ENCODE results near the gene GALNT9. TPM values are rescaled to one million over a fixed set of nuclear protein-coding genes. Genes with fewer than 3 reads are reported as not detected.

GALNT9 gene
- polyA plus RNA-seq, 1 of the 3 experiments (the other 2 are of a cell fraction) = not detected

GRCh38 chr12:132161796-132162507 lies 167.4 kb downstream of the GALNT9 start:
- Histone ChIP-seq H3K4me1 (ENCODE audit: control insufficient read depth in 1 of 2, insufficient read depth in 2 of 2, low read depth in 1 of 2, low read length in 1 of 2) (peaks cover 0 to 2% of the 10 kb centered on the region in 2 experiments; a peak in 1 of 4 replicates), H3K9ac (no peak overlapping the region), H3F3A (replicated peaks; ENCODE audit: insufficient read depth) (peaks cover 11% of the 10 kb centered on the region), H3K4me3 (ENCODE audit: low read depth in 2 of 2, low read length in 1 of 2) (peak overlapping the region in 1 of 2 experiments; percentile 37; a peak in 1 of 4 replicates), H3K27me3 (ENCODE audit: insufficient read depth) (peaks cover 17% of the 10 kb centered on the region), H2AFZ (ENCODE audit: low read depth) (no peak overlapping the region), H3K36me3 (replicated peaks in 1 of 2; ENCODE audit: control insufficient read depth in 1 of 2, insufficient read depth in 2 of 2, low read length in 1 of 2) (no peaks in the 10 kb centered on the region), H3K79me2 (ENCODE audit: insufficient read depth) (no peaks in the 10 kb centered on the region), H3K27ac (ENCODE audit: low read depth in 2 of 2, low read length in 1 of 2) (no peak overlapping the region), H3K4me2 (peak overlapping the region; percentile 78; the same call in 1 of the 2 replicates), H4K20me1 (ENCODE audit: insufficient read depth) (no peaks in the 10 kb centered on the region), H3K9me2 (no peaks in the 10 kb centered on the region), H3K9me3 (no peaks in the 10 kb centered on the region)
- POLR2A ChIA-PET = no interaction called here
- 19% methylated on average over 16 of the region's 17 CpGs for WGBS (ENCODE audit: low lambda C conversion rate)
- CTCF ChIA-PET = interaction anchor here (0.8 to 5.3 kb wide), 5 partner anchors 8 to 258 kb away, joined by 3 to 33 read pairs (median 3); no protein-coding TSS in a partner anchor
- TF ChIP-seq RXRA (IDR thresholded peaks at IDR 0.05; ENCODE audit: borderline replicate concordance, low read depth) = no peak
- no peak for TF ChIP-seq MXI1 (IDR thresholded peaks at IDR 0.05; ENCODE audit: low read depth, low read length)
- TF ChIP-seq GABPA (IDR thresholded peaks at IDR 0.05; ENCODE audit: low read depth) = no peak
- no peak for TF ChIP-seq FOXJ3 (CRISPR knock-in tag; IDR thresholded peaks at IDR 0.05)
- TF ChIP-seq SMC3 (IDR thresholded peaks at IDR 0.05; ENCODE audit: low read depth, low read length) = no peak
- TF ChIP-seq EP300 (IDR thresholded peaks at IDR 0.05; ENCODE audit: borderline replicate concordance in 1 of 2, low read depth in 1 of 2, low read length in 1 of 2) = no peak
- TF ChIP-seq NRF1 (IDR thresholded peaks at IDR 0.05; ENCODE audit: low read depth, low read length) = no peak
- no peak for TF ChIP-seq GATA2 (CRISPR knock-in tag; IDR thresholded peaks at IDR 0.05)
- TF ChIP-seq POLR2AphosphoS5 (IDR thresholded peaks at IDR 0.05; ENCODE audit: low read depth, low read length) = no peak
- TF ChIP-seq TEAD4 (IDR thresholded peaks at IDR 0.05; ENCODE audit: borderline replicate concordance, insufficient read depth) = no peak
- TF ChIP-seq, protein P1, sequence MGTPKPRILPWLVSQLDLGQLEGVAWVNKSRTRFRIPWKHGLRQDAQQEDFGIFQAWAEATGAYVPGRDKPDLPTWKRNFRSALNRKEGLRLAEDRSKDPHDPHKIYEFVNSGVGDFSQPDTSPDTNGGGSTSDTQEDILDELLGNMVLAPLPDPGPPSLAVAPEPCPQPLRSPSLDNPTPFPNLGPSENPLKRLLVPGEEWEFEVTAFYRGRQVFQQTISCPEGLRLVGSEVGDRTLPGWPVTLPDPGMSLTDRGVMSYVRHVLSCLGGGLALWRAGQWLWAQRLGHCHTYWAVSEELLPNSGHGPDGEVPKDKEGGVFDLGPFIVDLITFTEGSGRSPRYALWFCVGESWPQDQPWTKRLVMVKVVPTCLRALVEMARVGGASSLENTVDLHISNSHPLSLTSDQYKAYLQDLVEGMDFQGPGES (IDR thresholded peaks at IDR 0.05; ENCODE audit: low read depth, low read length) = no peak
- TF ChIP-seq REST (IDR thresholded peaks at IDR 0.05; ENCODE audit: low read depth, low read length) = no peak
- TF ChIP-seq, protein P2, sequence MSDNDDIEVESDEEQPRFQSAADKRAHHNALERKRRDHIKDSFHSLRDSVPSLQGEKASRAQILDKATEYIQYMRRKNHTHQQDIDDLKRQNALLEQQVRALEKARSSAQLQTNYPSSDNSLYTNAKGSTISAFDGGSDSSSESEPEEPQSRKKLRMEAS (IDR thresholded peaks at IDR 0.05; ENCODE audit: low read depth) = no peak
- TF ChIP-seq USF1 (IDR thresholded peaks at IDR 0.05; ENCODE audit: borderline replicate concordance, low read depth) = no peak
- no peak for TF ChIP-seq MEF2A (IDR thresholded peaks at IDR 0.05; ENCODE audit: borderline replicate concordance, low read depth)
- no peak for DNase-seq

Measured in SK-N-SH (cell line).